ENCODE results near the gene HTR3B. TPM values are rescaled to one million over a fixed set of nuclear protein-coding genes. Genes with fewer than 3 reads are reported as not detected.

Gene HTR3B
- total and polyA plus RNA-seq, 2 of the 4 experiments (the other 2 are of a cell fraction): not detected

- no peak overlapping the region for H2BK120ac ChIP-seq (ENCODE audit: low read depth, low read length)
- H3K18ac ChIP-seq (ENCODE audit: low read depth, low read length): no peak overlapping the region
- H4K8ac ChIP-seq (ENCODE audit: low read depth in 2 of 2, low read length in 2 of 2): no peak overlapping the region
- H3K4me1 ChIP-seq (ENCODE audit: control insufficient read depth, insufficient read depth, low read length): no peaks in the 10 kb centered on the region
- ATAC-seq (ENCODE audit: low read depth) (no peak), DNase-seq (no peak)
- H3K36me3 ChIP-seq (ENCODE audit: control insufficient read depth, insufficient read depth, low read length): no peaks in the 10 kb centered on the region
- intact Hi-C loops (cut with micrococcal nuclease): no loop called here
- in situ Hi-C loops (cut with MboI; ENCODE audit: low sequenced_read_pairs): no loop called here
- H2AFZ ChIP-seq (replicated peaks; ENCODE audit: low read length, poor library complexity): no peak overlapping the region
- no peaks in the 10 kb centered on the region for H3K9me1 ChIP-seq (ENCODE audit: insufficient read depth, low read length)
- no peak overlapping the region for H3K4me2 ChIP-seq (ENCODE audit: low read depth, low read length)
- no peak overlapping the region for H3K14ac ChIP-seq (replicated peaks; ENCODE audit: low read depth, low read length)
- ChIA-PET POLR2A (ENCODE audit: unreplicated experiment) (no interaction called here), CTCF (no interaction called here)
- no CpG with 5 or more reads among the region's 10 CpGs for WGBS, 2 experiments (ENCODE audit: extremely low coverage in 2 of 2, insufficient read length in 1 of 2)
- no peak overlapping the region for H4K5ac ChIP-seq (ENCODE audit: low read depth, low read length)
- no peak overlapping the region for H2AK5ac ChIP-seq (ENCODE audit: low read depth, low read length)
- no peaks in the 10 kb centered on the region for H3K9me3 ChIP-seq (ENCODE audit: control insufficient read depth, insufficient read depth, low read length)
- TF ChIP-seq RAD21 (IDR thresholded peaks at IDR 0.05; ENCODE audit: low read length) (no peak), FOS (IDR thresholded peaks at IDR 0.05; ENCODE audit: low read depth, low read length) (no peak), CHD1 (IDR thresholded peaks at IDR 0.05; ENCODE audit: low read depth, low read length) (no peak), POLR2A (IDR thresholded peaks at IDR 0.05; ENCODE audit: low read depth, low read length) (no peak), BHLHE40 (IDR thresholded peaks at IDR 0.05; ENCODE audit: low read depth, low read length) (no peak), RCOR1 (IDR thresholded peaks at IDR 0.05; ENCODE audit: insufficient replicate concordance, low read length) (no peak), MAZ (IDR thresholded peaks at IDR 0.05; ENCODE audit: borderline replicate concordance, low read depth, low read length) (no peak), ELK1 (IDR thresholded peaks at IDR 0.05; ENCODE audit: borderline replicate concordance, low read depth, low read length) (no peak), CEBPB (IDR thresholded peaks at IDR 0.05; ENCODE audit: low read depth, low read length) (no peak), NFE2L2 (IDR thresholded peaks at IDR 0.05; ENCODE audit: low read depth, low read length) (no peak), MXI1 (IDR thresholded peaks at IDR 0.05; ENCODE audit: borderline replicate concordance, low read depth, low read length) (no peak), MAFK (IDR thresholded peaks at IDR 0.05; ENCODE audit: low read depth, low read length) (no peak)
- TF ChIP-seq, protein P1, sequence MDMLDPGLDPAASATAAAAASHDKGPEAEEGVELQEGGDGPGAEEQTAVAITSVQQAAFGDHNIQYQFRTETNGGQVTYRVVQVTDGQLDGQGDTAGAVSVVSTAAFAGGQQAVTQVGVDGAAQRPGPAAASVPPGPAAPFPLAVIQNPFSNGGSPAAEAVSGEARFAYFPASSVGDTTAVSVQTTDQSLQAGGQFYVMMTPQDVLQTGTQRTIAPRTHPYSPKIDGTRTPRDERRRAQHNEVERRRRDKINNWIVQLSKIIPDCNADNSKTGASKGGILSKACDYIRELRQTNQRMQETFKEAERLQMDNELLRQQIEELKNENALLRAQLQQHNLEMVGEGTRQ (IDR thresholded peaks at IDR 0.05; ENCODE audit: low read depth, low read length): no peak
- no peak overlapping the region for H3K27ac ChIP-seq (ENCODE audit: insufficient read depth, low read length)
- H2BK5ac ChIP-seq (ENCODE audit: low read depth, low read length, poor library complexity, severe bottlenecking): no peak overlapping the region
- H3K4ac ChIP-seq (ENCODE audit: low read depth, low read length): no peak overlapping the region
- no TSS peak for BruUV-seq (replicated peaks)
- H4K20me1 ChIP-seq (ENCODE audit: insufficient read depth, low read length): no peaks in the 10 kb centered on the region
- H3K27me3 ChIP-seq (ENCODE audit: control insufficient read depth, insufficient read depth, low read length): peaks cover 4% of the 10 kb centered on the region; the same call in 1 of the 2 replicates
- no peak overlapping the region for H2AK9ac ChIP-seq (replicated peaks; ENCODE audit: low read depth, low read length, poor library complexity)
- H3K23ac ChIP-seq (ENCODE audit: low read depth, low read length): no peak overlapping the region
- H2BK15ac ChIP-seq (ENCODE audit: low read depth, low read length): no peak overlapping the region
- H3K9ac ChIP-seq (ENCODE audit: low read depth, low read length): no peak overlapping the region
- no peak overlapping the region for H3K56ac ChIP-seq (ENCODE audit: extremely low read depth, insufficient read depth, low read length)
- H3K79me1 ChIP-seq (ENCODE audit: low read depth in 1 of 2, low read length in 2 of 2): no peaks in the 10 kb centered on the region
- no peak overlapping the region for H2BK20ac ChIP-seq (ENCODE audit: low read depth, low read length)
- dilution Hi-C loops (cut with HindIII; ENCODE audit: low sequenced_read_pairs, unreplicated experiment): no loop called here
- H4K91ac ChIP-seq (ENCODE audit: insufficient read depth, low read depth, low read length): no peak overlapping the region
- H3K4me3 ChIP-seq (ENCODE audit: insufficient read depth, low read depth, low read length): no peak overlapping the region
These were observed 47.5 kb downstream of the HTR3B start for GRCh38 chr11:113952070-113952469.
